ENCODE measurements around the gene PLXNB2.

The PLXNB2 gene

DNA sequence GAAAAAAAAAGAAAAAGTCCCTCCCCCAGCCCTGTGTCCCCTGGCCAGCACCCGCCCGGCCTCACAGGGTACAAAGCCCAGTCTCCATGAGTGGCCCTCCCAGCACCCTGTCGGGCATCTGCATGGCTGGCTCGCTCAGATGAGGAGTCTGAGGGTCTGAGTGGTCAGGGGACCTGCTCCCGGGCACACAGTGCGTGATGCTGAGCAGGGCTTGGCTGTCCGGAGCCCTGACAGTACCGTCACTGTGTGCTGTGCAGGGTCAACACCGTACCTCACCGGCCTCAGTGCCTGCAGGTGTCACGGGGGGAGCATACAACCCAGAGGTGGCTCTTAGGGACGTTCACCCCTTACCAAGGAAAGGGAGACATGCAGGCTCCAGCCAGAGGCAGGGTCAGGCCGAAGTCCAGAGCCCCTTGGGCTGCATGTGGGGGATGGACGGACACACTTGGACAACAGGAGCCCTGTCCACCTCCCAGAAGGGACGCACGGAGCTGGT is 3.6 kb upstream of the PLXNB2 start:
- DNase-seq: no peak

DNA sequence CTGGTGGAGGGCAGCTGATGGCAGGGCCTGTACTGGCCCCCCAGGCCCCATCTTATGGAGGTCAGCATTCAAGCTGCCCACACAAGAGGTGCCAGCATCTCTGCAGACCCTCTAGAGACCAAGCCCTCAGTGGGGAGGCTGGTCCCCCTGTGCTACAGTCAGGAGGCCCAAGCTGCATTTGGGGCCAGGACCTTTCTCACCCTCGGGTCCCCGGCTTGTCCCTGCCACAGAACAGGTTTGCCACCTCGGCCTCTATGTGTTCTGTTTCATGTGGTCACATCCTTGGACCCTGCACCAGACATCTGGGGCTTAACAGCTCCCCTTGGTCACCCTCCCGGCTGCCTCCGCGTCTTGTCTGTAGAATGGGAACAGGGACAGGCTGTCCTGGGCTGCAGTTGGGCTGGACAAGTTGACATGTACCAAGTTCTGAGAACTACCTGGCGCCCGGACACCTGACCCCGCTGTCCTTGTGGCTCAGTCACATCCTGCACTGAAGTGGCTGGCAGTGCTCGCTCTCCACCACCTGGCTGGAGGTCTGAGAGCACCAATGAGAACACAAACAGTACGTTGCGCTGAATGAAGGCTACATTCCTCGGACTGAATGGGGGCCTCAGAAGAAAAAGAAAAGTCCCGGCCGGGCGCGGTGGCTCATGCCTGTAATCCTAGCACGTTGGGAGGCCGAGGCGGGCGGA is 2.7 kb upstream of the PLXNB2 start:
- DNase-seq: no peak

DNA sequence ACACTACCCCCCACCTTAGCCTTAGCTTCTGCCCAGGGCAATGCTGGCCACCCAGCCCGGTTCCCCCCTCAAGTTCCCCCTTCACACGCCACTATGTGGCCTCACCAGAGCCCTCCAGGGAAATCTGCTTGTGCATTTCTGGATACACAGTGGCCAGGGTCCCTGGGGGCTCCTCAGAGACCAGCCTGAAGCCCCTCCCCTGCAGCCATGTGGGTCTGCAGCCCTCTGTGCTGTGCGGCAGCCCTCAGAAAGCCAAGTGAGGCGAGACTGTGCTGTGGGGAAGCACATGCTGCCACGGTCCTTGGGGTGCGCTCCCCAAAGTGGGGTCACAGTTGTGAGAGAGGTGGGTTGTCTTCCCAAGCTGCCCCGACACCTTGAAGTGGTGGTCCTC is 2.1 kb upstream of the PLXNB2 start:
- no peak for DNase-seq

DNA sequence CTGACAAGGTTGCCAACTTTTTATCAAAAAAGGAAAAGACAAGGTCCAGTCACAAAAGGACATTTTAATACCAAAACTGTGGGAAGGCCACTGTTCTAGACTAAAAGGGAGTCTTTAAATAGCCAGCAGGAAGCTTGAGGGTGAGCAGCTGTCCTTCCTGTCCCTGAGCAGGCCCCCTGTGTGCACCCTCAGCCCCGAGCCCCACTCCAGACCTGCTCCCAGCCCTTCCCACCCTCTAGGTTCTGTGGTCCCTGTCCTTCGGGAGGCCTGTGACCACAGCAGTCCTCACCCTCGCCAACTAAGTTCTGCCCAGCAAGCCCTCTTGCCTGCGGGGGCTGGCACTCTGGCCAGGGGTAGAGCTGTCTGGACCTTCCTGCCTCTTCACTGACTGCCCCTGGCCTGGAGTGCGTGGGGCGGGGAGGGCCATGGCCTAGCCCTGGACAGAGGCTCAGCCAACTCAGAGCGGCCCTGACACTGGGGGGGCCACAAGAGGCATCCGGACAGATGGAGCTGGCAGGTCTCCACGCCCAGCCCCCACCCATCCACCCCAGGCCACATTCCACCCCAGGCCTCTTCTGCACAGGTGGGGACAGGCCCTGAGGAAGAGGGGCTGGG is 1.6 kb upstream of the PLXNB2 start:
- DNase-seq: no peak

DNA sequence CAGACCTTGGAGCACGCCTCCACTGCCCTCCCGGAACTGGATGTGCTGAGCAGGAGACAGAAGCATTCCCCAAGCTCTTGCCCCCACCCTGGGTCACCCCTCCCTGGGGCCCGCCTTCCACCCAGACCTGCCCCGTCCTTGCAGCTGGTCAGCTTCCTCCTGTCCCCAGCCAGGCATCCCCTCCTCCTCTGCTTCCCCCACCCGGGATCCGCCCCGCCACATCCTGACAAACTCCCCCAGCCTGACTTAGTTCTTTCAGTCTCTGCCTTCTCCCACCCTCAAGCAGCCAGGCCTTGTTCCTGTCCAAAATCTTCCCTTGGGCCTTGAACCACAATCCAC is 1.1 kb upstream of the PLXNB2 start:
- no peak for DNase-seq

DNA sequence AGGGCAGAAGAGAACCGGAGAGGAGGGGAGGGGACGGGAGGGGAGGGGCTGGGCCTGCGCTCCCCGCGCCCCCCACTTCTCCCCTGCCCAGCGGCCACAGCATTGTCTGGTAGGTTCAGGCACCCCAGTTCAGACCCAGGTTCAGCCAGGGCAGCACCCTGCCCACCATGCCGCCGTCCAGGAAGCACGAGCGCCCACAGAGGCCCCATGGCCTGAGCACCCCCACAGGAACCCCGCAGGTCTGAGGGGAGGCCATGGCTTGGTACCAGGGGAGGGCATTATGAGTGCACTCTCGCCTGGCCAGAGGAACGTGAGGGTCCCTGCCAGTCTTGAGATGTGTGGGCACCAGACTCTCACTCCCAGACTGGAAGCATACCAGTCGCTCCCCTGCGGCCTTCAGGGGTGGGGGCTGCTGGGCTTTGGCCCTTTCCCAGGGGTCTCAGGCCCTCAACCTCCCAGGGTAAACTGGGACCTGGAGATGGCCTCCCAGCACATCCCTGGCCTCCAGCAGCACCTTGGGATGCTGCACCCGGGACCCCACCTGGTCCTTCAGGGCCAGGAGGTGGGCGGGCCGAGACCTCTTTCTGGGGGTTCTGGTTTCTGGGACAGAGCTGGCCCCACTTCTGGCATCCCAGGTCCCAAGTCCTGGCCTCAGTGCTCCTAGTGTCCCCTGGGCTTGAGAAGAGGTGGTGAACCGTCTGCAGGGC is 597 bp upstream of the PLXNB2 start:
- no peak for DNase-seq

DNA sequence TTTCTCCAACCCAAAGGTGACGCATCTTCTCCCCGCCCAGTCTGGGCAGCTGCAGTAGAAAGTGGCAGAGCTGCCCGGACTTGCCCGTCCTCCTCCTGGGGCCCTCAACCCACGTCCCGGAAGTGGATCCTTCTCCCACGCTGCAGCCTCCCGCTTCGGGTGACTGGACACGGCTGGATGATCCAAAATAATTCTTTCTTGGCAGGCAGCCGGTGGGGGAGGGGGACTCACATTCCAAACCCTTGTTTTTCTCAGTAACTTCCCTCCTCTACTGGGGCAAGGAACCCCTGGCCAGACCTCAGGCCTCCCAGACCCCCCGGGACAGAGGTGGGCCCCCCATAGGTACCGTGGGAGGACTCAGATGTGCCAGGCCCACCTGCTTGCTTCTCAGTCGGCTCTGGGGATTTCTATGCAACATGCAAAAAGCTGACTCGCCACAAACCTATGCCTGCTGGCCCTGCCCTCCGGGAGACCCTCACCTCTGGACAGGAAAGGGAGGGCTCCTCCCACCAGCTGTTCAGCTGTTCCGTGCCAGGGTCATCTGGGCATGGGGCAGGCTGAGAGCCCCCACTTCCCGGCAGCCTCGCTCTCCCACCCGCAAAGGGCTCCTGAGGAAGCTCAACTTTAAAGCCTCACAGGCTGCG is 1.4 kb downstream of the PLXNB2 start:
- DNase-seq: no peak

DNA sequence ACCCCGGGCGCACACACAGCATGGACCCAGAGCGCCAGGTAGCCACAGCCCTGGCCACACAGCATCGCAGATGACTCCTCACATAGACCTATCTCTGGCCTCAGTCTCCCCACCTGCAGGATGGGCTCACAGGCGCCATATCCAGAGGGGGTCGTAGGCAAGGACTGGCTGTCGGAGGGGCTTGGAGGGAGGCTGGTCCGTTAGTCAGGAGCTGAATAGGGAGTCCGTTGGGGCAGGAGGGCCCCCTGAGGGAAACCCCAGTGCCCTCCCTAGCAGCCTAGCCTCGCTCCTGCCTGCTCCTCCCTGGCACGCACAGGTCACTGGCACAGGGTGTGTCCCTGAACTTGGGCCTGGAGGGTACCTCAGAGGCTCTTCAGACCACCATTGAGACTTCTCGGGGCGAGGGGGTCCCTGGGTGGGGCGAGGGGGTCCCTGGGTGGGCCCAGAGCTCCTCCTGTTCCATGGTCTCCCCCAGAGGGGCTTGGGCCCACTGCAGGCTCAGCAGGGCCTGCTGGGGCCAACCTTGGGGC is 2.0 kb downstream of the PLXNB2 start:
- no peak for DNase-seq

DNA sequence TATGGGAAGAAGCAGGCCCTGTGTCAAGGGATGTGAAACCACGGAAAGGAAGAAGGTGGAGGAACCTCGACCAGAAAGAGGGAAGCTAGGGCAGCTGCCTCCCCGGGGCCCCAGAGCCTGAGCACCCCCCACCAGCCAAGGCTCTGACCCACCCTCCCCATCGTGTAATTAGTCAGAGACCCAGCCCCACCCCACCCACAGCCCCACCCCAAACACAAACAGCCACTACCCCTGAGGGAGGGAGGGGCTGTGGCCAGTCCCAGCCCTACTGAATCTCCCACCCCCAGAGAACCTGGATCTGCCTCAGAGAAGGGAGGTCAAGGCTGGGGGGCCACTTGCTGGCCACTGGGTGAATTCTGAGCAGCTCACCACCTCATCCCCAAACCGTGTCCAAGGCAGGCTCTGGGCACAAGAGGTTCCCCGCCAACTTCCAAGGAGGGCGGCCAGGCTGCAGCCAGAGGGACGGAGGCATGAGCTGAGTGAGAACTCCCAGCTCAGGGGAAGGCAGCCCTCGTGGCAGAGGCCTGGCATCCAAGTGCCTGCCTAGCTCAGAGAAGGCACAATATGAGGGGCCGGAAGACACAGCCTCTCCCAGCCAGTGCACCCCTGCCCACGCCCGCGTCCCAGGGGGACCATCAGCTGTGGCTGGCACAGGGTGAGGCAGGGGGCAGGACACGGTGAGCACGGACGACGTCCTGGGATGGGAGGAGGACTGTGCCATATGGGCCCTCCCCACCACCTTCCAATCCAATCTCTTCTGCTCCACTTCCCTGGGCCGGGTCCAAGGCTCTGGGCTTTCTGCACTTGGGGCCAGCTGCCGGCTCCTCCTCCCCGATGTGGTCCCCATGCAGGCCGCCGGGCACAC is 2.7 kb downstream of the PLXNB2 start:
- DNase-seq: no peak

DNA sequence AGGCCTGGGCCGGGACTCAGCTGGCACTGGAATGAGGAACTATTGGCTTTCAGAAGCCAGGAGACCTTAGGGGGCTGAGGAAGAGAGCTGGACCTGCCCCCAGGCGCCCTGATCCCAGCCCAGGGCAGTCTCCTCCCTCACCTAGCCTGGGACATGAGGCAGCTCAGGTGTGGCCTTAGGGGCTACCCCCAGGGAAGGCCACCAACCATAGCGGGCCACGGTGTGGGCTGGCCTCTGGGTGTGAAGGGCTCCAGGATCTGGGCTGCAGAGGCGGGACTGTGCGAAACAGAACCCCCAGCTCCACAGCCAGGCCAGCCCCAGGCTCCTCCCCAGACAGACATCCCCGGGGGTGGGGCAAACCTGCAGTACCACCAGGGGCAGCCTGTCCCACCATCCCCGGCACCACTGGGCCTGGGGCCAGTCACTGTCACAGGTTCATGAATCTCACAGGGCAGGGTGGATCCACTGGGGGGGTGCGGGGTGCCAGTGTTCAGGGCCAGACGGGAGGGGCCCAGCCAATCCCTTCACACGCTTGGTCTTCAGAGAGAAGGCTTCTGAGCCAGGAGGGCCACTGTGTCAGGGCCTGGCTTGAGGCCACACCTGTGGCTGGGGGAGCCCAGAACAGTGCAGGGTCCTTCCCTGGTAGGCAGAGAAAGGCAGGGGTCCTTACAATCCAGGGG is 3.5 kb downstream of the PLXNB2 start:
- DNase-seq: no peak

DNA sequence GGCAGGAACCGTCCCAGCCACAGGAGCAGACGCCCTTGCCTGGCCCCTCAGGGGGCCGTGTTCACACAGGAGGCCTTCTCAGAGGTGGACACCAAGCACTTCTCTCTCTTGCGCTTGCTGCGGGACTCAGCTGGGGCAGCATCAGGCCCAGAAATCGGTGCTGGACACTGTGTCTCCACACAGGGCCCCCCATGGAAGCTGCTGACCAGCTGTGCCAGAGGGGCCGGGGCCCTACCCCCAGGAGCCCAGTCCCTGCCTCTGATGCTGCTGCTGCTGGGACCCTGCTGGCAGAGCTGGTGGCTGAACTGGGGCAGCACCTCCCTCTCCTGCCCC is 4.0 kb downstream of the PLXNB2 start:
- DNase-seq: no peak

DNA sequence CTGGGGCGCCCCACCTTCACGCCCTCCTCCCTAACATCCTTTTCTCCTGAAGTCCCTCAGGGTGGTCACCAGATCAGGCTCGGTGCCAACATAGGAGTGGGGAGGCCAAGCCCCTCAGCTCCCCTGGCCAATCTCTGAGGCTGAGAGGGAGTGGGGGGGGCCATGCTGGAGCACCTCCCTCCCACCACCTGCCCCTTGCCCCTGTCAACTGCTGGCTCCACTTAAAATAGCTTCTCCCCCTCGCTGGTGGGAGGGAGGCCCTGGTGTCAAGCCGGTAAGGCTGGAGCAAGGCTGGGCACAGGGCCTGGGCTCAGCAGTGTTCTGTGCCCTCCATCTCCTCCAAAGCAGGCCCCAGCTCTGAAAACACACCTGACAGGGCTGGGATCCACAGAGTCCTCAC is 4.9 kb downstream of the PLXNB2 start:
- no peak for DNase-seq

DNA sequence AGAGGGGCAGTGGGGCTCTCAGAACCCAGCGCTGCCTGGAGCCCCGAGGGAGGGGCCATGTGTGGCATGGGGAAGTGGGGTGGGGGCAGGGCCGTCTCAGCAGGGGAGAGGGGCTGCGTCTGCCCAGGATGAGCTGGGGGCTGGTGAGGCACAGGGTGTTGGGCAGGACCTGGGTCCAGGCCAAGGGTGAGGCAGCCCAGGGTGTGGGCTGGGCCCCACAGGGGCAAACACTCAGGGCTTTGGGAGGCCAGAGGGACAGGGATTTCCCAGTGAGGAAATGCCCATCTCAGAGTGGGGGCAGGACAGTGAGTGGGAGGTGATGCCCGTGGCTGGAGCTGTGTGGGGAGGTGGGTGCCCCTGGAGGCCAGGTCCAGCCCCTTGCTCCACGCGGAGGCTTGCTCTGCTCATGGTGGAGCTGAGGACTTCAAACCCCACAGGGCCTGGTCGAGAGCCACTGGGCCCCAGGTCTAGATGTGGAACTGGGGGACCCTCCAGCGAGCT is 5.4 kb downstream of the PLXNB2 start:
- no peak for DNase-seq

DNA sequence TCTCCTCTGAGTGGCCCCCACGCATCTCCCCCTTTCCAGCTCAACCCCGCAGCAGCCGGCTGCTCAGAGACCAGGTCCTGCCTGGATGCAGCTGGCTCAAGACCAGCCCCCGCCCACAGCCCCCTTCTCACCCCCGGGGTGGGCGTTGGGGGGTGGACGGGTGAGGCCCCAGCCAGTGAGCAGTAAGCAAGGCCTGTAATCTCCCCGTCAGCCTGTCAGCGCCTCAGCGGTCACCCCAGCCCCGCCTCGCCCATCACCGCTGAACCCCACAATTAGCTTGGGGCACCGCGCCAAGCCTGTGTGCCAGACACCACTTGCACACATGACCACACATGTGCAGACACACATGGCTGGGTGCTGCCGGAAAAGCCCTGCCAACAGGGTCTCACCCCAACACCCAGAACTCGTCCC is 5.9 kb downstream of the PLXNB2 start:
- DNase-seq: no peak

DNA sequence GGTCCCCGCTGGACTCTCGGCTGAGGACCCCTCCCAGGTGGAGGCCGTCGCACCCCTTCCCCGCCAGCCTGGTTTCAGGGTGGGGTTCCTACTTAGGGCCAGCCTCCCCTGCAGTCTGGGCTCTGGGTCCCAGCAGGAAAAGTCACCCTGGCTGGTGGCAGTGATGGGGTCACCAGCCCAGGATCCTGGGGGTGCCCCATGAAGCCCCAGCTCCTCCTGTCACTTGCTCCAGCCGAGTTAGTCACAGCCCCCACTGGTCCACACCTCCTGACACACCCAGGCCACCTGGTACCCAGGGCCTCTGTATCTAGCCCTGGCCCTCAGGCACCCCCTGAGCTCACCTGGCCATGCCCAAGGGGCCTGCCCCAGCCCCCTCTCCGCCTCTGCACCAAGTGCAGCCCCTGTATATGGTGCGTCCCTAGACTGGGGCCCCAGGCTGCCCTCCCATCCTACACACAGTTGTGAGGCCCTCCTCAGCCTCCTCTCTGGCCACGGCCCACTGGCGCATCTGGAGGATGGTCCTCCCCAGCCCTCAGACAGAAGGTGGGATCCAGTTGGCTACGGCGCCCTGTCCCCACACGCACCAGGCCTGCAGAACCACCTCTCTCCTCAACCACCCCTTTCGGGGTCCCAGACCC is 6.7 kb downstream of the PLXNB2 start:
- DNase-seq: no peak

DNA sequence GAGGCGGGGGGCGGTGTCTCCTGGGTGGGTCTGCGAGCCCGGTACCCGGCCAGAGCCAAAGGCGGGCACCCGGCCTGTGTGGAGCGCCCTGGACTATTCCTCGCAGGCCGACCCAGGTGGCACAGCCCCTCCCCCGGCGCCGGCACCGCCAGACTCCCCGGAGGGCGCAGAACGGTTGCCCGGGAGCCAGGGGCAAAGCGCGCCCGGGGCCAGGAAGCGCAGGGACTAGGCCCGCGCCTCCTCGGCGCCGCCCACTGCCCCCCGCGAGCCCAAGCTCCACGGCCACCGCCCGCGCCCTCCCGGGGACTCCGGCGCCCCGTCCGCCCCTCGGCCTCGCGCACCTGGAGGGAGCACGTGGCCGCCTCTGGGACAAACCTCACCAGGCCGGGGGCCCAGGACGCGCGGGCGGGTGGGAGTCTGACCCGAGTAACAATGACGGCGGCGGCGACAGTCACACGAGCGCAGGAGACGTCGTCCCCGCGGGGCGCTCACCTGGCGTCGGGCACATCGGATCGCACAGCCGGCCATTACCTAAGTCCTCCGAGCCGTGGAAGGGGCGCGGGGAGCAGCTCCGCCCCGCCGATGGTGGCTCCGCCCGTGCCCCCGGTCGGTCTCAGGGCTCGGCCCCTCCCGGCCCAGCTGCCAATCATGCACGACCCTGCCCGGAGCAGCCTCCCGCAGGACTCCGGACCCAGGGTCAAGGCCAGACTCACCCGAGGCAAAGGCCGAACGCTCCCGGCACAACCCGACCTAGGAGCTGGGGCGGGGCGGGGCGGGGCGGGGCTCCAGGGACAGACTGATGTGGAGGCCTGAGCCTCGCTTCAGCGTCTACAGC is 7.4 kb downstream of the PLXNB2 start:
- no peak for DNase-seq

DNA sequence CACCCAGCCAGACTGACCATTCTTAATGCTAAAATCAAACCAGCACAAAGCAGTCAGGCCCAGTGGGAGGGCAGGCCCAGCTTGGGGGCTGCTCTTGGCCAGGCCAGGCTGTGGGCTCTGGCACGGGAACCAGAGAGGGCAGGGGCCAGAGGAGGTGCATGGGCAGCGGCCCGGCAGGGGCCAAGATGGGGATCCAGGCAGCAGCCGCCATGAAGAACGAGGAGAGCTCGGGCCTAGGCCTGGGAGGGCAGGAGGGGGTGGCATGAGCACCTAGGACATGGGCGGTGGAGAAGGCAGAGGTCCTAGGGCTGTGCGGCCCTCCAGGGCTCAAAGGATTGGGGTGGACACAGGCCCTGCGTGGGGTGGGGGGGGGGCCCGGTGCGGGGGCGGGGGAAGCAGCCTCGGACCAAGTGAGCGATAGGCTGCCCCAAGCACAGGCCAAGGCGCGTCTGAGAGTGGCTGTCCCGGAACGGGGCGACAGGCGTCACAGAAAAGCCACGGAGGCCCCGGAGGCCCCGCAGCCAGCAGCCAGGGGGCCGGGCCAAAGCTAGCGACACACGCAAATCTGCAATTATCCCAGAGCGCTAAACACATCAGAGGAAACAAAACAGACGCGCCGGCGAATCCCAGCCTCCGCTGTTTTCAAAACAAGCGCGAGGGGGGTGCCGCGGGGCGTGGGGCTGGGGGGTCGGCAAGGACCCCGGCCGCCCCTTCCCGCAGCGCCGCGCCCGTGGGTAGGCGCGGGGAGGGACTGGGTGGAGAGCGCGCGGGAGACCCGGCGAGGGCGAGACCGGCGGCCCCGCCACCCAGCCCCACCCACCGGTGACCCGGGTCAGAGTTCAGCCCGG is 8.3 kb downstream of the PLXNB2 start:
- no peak for DNase-seq

DNA sequence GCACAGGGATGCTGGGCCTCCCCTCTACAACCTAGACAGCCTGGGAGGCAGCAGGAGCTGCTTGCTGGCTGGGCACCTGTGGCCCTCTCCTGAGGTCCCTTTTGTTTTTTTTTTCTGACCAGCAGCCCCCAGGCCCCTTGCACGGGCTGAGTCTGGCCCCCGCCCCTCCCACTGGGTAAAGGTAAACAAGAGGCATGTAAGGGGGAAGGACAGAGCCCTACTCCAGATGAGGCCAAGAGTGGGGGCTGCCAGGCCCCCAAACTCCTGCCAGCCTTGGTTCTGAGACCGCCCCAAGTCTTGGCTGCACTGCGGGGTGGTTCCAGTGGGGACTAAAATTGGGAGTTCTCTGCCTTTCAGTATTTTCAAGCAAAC is 9.2 kb downstream of the PLXNB2 start:
- DNase-seq: no peak

DNA sequence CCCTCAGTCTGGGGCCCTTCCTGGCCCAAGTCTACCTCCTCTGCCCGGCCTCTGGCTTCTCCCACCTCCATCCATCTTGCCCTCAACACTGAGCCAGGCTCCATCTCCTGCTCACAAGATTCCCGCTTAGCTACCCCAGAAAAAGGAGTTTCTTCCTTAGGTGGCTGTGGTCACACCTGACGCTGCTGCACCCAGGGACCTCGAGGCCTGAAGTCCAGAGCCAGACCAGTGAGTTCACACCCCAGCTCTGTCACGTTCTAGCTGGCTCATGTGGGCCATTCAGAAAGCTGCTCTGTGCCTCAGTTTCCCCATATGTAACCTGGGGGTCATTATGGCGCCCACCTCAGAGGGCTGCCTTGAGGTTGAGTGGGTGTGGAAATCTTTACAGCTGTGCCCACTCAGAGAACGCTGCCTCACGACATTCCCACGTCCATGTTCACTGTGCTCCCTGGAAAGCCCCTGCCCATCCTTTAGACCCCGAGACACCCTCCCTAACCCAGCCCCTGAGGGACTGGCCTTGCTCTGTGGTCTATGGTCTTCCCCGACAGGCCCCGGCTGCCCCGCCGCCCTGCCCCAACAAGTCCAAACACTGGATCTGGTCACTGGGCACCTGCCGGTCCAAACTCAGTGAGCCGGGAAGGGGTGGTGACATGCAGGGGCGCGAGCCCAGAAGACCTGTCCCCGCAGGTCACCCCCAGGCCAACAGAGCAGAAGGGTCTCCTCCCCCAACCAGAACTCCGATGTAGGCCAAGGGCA is 9.8 kb downstream of the PLXNB2 start:
- no peak for DNase-seq
